SJCRH30 (cell line): Measurements from ENCODE around the gene NCOA6. TPM values are rescaled to one million over a fixed set of nuclear protein-coding genes. Genes with fewer than 3 reads are reported as not detected.
"Not testable (repeated sequence)": the region's sequence is repeated elsewhere in the genome, so short reads cannot be mapped to it uniquely, and the experiment has no call there.

Experiments used
- DNase-seq, 2 experiments: peaks; one replicate each; pipeline ENCODE4 v3.0.0-alpha.2; 2015 to 2020
- H3K27ac ChIP-seq: fragments of 250-450 bp; sonication (Bioruptor Pico); 2 replicates; pipeline ENCODE4 v1.5.1; 2020; ENCODE audit warnings: mild to moderate bottlenecking, moderate library complexity
- H3K27me3 ChIP-seq: fragments of 250-450 bp; sonication (Bioruptor Pico); 2 replicates; pipeline ENCODE4 v1.5.1; 2020; ENCODE audit warnings: mild to moderate bottlenecking, moderate library complexity
- H3K36me3 ChIP-seq: fragments of 250-450 bp; sonication (Bioruptor Pico); 2 replicates; pipeline ENCODE4 v1.5.1; 2020; ENCODE audit warnings: mild to moderate bottlenecking, moderate library complexity
- H3K4me1 ChIP-seq: fragments of 250-450 bp; sonication (Bioruptor Pico); 2 replicates; pipeline ENCODE4 v1.5.1; 2020; ENCODE audit warnings: mild to moderate bottlenecking, moderate library complexity
- H3K4me3 ChIP-seq: fragments of 250-450 bp; sonication (Bioruptor Pico); 2 replicates; pipeline ENCODE4 v1.5.1; 2020; ENCODE audit warnings: mild to moderate bottlenecking, moderate library complexity
- H3K9me3 ChIP-seq: fragments of 250-450 bp; sonication (Bioruptor Pico); replicated peaks from 2 replicates; pipeline ENCODE4 v1.5.1; 2020; ENCODE audit warnings: mild to moderate bottlenecking, moderate library complexity
- total RNA-seq: library from RNA; depleted of rRNA; stranded (reverse); fragments of >200 nt; shearing (Covaris generic); gene quantifications from 2 replicates; pipeline ENCODE4 v1.2.3, GENCODE V29; 2014

The NCOA6 gene
- total RNA-seq, 1 experiment from 2014 or later, result 21.5 TPM

DNA sequence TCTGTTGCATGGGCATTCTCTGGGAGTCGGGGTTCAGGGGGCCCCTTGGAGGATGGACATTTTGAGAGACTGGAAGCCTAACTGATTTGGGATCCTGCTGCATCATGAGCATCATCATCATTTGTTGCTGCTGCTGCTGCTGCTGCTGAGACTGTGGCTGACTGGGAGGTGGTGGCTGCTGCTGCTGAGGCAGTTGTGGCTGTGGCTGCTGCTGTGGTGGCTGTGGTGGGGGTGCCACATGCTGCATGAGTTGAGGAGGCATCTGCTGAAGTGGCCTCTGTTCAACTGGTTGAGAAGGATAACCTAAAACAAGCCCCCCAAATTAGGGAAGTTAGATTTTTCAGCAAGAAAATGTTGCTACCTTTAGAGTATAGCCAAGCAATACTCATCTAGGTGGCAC lies 82.4 kb downstream of the NCOA6 start:
- H3K27me3 ChIP-seq, result no peaks in the 10 kb centered on the region
- H3K4me1 ChIP-seq, result no peaks in the 10 kb centered on the region
- no peak for DNase-seq
- peaks cover 69% of the 10 kb centered on the region for H3K36me3 ChIP-seq
- no peaks in the 10 kb centered on the region for H3K9me3 ChIP-seq
- H3K27ac ChIP-seq, result no peak overlapping the region
- H3K4me3 ChIP-seq, result no peak overlapping the region

DNA sequence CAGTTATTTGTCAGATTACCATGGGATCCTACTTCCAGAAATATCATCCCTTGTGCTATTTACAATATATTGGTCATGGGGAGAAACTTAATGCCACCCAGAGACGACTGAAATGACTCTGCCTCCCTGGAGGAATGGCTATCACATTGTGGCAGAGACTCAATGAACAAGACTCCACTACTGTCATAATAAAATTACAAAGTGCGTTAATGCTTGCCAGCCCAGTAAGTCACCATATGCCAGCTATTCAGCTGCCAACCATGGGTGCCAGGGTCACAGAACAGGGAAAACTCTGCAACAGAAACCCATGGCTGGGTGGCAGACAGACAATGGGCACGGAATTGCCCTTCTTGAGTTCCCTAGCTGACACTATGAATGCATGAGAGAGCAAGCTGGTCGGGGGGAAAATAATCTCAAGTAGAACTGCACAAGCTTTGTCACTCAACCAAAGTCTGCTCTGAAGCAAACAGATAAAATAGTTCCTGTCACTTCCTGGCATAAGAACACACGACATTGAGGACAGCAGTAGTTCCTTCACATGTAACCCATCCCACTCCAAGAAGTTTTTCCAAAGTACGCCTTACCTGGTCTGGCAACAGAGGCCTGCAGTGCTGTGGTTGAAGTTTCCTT lies 89.2 kb downstream of the NCOA6 start:
- H3K4me1 ChIP-seq, result no peaks in the 10 kb centered on the region
- no peak overlapping the region for H3K27ac ChIP-seq
- no peaks in the 10 kb centered on the region for H3K9me3 ChIP-seq
- DNase-seq, result no peak
- no peak overlapping the region for H3K4me3 ChIP-seq
- H3K27me3 ChIP-seq, result no peaks in the 10 kb centered on the region
- H3K36me3 ChIP-seq, result peaks cover 18% of the 10 kb centered on the region

DNA sequence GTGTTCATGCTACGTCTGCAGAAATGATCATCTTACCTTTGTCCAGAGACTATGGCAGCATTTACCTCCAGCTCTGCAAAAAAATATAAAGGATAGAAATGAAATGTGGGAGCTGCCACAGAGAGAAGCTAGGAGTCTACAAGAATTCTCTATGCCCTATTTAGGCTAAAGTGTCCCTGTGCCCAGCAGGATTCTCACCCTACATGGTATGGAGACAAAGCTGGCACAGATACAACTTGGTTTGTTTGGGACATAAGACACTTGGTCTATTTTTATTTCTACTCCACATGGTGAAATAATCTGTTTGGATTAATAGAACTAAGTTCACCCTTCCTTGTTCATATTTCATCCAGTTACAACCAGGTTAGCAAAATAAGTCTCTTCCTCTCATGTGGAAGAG lies 92.9 kb downstream of the NCOA6 start:
- no peaks in the 10 kb centered on the region for H3K9me3 ChIP-seq
- H3K27me3 ChIP-seq, result no peaks in the 10 kb centered on the region
- no peak for DNase-seq
- no peaks in the 10 kb centered on the region for H3K4me1 ChIP-seq
- H3K27ac ChIP-seq, result no peak overlapping the region
- no peak overlapping the region for H3K4me3 ChIP-seq
- H3K36me3 ChIP-seq, result peaks cover 7% of the 10 kb centered on the region

DNA sequence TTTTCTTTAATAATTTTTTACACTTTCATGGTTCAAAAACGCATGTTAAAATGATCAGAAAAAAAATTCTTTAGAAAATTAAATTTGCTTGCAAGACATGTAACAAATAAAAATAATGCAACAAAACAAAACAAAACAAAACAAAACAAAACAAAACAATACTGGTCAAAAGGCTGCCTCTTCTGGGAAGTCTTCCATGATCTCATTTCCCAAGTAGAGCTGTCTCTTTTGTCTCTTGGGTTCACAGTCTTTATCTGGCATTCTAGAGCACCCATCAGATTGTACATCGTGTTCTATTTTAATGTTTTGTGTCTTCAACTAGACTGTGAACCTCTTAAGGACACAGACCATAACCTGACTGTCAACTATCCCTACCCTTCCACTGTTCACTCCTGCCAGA lies 96.0 kb downstream of the NCOA6 start:
- no peak for DNase-seq
- Histone ChIP-seq H3K4me3 (no peak overlapping the region), H3K9me3 (no peaks in the 10 kb centered on the region), H3K4me1 (no peaks in the 10 kb centered on the region), H3K27ac (no peak overlapping the region), H3K36me3 (peaks cover 30% of the 10 kb centered on the region), H3K27me3 (no peaks in the 10 kb centered on the region)

DNA sequence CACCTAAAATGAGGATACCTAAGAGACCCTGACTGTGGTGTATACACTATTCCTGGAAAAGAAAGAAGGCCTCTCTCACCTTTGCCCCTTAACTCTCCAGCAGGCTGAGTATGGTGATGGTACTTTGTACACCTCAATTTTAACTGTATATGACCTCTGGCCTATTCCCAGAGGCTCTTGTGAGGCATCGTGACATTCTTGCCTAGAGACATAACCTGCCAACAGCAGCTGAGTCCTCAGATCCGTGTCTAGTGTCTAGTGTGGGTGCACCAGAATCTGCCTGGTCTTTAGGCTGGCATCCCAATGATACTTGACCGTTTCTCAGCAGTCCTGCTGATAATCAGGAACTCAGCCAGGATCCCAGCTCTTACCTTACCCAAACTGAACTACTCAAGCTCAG lies 101.3 kb downstream of the NCOA6 start:
- Histone ChIP-seq H3K27ac (no peak overlapping the region), H3K36me3 (peaks cover 46% of the 10 kb centered on the region), H3K4me3 (no peak overlapping the region), H3K4me1 (no peaks in the 10 kb centered on the region), H3K9me3 (no peaks in the 10 kb centered on the region), H3K27me3 (no peaks in the 10 kb centered on the region)
- no peak for DNase-seq

DNA sequence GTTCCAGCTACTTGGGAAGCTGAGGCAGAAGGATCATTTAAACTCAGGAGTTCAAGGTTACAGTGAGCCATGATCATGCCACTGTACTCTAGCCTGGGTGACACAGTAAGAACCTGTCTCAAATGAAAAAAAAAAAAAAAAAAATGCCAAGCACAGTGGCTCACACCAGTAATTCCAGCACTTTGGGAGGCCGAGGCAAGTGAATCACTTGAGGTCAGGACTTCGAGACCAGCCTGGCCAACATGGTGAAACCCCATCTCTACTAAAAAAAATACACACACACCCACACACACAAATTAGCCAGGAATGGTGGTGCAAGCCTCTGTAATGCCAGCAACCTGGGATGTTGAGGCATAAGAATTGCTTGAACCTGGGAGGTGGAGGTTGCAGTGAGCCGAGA lies 102.9 kb downstream of the NCOA6 start:
- not testable (repeated sequence) for H3K27ac ChIP-seq, H3K4me1 ChIP-seq, DNase-seq, H3K9me3 ChIP-seq, H3K27me3 ChIP-seq, H3K4me3 ChIP-seq
- peaks cover 46% of the 10 kb centered on the region for H3K36me3 ChIP-seq

DNA sequence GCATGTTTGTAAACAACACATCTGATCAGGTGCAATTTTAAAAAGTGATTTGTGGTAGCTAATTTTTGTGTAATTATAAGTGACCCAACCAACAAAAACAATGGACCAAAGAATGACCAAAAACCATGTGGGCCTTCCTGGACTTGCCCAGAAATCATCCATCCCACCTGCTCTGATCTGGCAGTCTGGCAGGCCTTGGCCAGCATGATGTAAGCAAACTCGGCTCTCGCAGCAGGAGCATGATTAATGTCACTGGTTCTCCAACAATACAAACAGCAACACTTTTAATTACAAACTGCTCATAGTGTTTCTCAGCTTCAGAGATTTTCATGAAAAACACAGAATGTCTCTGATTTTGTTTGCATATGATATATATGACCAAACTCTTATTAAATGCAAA lies 105.2 kb downstream of the NCOA6 start:
- no peak overlapping the region for H3K27ac ChIP-seq
- H3K36me3 ChIP-seq, result peaks cover 29% of the 10 kb centered on the region
- no peak overlapping the region for H3K4me3 ChIP-seq
- H3K27me3 ChIP-seq, result no peaks in the 10 kb centered on the region
- no peak for DNase-seq
- no peaks in the 10 kb centered on the region for H3K4me1 ChIP-seq
- no peaks in the 10 kb centered on the region for H3K9me3 ChIP-seq

DNA sequence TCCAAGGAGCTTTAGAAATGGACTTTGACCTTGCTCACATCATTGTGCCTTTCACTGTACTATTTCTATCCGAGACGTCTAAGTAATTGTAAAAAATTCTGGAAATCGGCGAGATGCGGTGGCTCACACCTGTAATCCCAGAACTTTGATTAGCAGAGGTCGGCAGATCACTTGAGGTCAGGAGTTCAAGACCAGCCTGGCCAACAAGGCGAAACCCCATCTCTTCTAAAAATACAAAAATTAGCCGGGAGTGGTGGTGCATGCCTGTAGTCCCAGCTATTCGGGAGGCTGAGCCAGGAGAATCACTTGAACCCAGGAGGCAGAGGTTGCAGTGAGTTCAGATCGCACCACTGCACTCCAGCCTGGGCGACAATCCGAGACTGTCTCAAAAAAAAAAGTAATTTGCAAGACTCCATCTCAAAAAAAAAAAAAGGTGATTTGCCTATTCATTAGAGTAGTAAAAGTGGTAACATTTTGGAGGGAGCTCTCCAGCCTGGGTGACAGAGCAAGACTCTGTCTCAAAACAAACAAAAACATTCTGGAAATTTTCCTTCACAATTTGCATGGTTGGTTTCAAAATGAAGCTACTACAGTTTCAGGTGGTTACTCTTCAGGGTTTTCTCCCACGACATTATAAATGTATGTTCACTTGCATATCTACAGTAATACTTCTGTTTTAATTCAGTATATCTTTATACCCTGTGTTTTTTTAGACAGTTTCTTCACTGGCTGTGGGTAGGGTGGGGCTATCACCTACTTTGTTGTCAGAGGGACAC lies 106.0 kb downstream of the NCOA6 start:
- DNase-seq, H3K4me3 ChIP-seq, H3K27me3 ChIP-seq, H3K9me3 ChIP-seq, H3K27ac ChIP-seq, H3K4me1 ChIP-seq: not testable (repeated sequence)
- H3K36me3 ChIP-seq, result peaks cover 23% of the 10 kb centered on the region

DNA sequence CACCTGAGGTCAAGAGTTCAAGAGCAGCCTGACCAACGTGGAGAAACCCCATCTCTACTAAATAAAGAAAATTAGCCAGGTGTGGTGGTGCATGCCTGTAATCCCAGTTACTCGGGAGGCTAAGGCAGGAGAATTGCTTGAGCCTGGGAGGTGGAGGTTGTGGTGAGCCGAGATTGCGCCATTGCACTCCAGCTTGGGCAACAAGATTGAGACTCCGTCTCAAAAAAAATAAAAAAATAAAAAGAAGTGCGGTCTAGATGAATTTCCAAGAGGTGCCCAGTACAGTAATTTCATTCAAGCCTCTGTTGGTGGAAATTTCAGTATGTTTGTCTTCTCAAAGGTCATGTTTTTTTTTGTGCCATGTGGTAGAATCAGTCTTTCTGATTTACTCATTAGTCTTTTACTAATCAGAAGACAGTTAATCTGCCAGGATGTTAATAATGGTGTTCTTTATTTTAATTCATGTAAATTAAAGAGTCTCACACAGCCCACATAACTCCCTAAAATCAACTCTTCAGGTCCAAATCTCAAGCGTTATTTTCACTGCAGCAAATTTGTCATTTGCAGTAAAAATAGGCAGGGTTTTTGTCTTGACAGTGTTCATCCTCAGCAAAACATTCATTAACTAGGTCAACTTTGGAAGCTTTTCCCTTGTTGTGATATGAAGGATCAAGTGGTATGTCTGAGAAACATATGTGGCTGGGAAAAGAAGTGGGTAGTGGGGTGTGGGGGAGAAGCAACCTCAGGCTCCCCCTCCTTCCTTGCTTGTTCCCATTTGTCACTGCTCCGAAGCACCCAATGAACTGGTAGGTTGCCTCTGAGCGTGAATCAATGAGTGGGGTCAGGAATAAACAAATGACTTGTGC lies 108.0 kb downstream of the NCOA6 start:
- no peak for DNase-seq
- H3K9me3 ChIP-seq, result no peaks in the 10 kb centered on the region
- no peak overlapping the region for H3K4me3 ChIP-seq
- H3K4me1 ChIP-seq, result peaks cover 20% of the 10 kb centered on the region
- H3K27ac ChIP-seq, result no peak overlapping the region
- H3K36me3 ChIP-seq, result peaks cover 12% of the 10 kb centered on the region; the same call in 1 of the 2 replicates
- H3K27me3 ChIP-seq, result no peaks in the 10 kb centered on the region

DNA sequence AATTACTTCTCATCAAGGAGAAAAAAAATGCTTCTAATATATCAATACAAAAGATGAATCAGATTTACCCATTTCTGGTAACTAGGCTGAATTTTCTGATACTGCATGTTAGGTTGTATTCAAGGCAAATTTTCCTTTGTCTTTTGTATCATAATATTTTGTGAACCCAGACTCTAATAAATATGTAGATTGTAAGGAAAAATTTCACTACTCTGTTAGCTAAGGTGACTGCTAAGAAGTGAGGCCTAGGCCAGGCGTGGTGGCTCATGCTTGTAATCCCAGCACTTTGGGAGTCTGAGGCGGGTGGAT lies 108.6 kb downstream of the NCOA6 start:
- no peak overlapping the region for H3K4me3 ChIP-seq
- 0 out of 2 replicates have a peak, but pooled peaks cover 8% of the 10 kb centered on the region for H3K36me3 ChIP-seq
- H3K4me1 ChIP-seq, result peaks cover 20% of the 10 kb centered on the region
- DNase-seq, result no peak
- H3K9me3 ChIP-seq, result no peaks in the 10 kb centered on the region
- H3K27ac ChIP-seq, result no peak overlapping the region
- H3K27me3 ChIP-seq, result no peaks in the 10 kb centered on the region

DNA sequence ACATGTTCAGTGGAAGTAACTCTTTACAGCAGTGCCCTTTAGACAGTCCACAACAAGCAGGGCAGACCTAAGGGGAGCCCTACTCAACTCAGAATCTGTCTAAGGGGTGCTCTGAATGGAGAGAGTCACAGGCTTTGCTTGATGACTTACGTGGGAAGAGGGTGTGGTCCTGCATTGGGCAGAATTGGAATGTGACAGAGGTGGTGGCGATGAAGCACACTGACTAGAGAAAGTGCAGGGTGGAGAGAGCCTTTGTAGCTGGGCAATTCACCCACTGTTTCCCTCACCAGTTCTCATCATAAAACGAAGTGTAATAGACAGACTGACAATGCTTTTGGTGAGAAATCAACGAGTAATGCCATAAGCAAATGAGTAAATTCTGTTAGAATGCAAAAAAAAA lies 110.1 kb downstream of the NCOA6 start:
- Histone ChIP-seq H3K4me1 (peaks cover 20% of the 10 kb centered on the region), H3K4me3 (no peak overlapping the region), H3K9me3 (no peaks in the 10 kb centered on the region), H3K27me3 (no peaks in the 10 kb centered on the region), H3K36me3 (0 out of 2 replicates have a peak, but pooled peaks cover 4% of the 10 kb centered on the region), H3K27ac (no peak overlapping the region)
- DNase-seq, result no peak

DNA sequence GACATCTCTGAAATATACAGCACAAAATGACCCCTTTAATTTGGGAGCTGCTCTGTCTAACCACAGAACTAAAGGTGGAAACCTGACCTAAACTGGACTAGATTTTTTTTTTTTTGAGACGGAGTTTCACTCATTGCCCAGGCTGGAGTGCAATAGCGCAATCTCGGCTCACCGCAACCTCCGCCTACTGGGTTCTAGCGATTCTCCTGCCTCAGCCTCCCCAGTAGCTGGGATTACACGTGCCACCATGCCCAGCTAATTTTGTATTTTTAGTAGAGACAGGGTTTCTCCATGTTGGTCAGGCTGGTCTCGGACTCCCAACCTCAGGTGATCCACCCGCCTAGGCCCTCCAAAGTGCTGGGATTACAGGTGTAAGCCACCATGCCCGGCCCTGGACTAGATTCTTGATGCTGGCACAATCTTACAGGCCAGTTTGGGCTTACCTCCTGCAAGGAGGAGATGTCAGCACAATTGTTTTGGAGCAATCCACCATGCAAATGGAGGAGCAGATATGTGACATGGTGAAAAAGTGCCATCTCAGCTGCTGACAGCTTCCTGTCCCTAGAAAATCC lies 111.4 kb downstream of the NCOA6 start:
- H3K4me3 ChIP-seq, H3K36me3 ChIP-seq, H3K9me3 ChIP-seq, DNase-seq, H3K27me3 ChIP-seq: not testable (repeated sequence)
- H3K4me1 ChIP-seq, result peaks cover 20% of the 10 kb centered on the region
- H3K27ac ChIP-seq, result peak overlapping the region; percentile 13

DNA sequence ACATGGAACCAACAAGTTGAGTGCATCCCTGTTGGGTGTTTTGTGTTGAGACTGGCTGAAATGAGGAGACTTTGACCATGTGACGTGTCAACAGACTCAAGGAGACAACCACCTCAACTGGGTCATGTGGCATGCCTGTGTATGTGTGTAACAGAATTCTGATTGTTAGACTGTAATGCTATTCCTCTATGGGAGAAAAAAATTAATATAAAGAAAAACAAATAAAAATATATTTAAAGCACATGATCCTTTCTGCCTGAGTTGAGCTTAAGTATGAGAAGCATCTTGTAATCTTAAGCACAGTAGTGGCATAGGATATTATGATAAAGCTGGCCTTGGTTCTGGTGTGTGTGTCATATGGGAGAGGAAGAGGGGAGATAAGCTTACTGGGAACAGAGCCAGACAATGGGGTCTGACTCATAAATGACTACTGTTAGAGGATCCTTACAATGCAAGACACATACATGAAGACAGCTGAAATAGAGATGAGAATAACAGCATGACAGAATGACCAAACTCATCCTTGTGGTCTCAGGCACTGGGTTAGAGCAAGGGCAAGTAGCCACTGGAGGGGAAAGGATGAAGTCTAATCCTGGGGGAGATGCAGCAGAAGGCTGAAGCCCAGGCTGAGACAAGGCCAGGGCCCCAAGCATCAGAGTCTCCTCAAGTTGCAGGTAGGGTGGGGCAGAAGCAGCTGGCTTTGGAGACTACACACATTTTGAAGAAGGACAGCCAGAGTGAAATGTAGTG lies 112.1 kb downstream of the NCOA6 start:
- no peaks in the 10 kb centered on the region for H3K27me3 ChIP-seq
- H3K4me1 ChIP-seq, result peaks cover 20% of the 10 kb centered on the region
- no peaks in the 10 kb centered on the region for H3K9me3 ChIP-seq
- no peak overlapping the region for H3K4me3 ChIP-seq
- peak overlapping the region; percentile 13 for H3K27ac ChIP-seq
- H3K36me3 ChIP-seq, result no peaks in the 10 kb centered on the region
- DNase-seq, result peak; percentile 92 to 98

DNA sequence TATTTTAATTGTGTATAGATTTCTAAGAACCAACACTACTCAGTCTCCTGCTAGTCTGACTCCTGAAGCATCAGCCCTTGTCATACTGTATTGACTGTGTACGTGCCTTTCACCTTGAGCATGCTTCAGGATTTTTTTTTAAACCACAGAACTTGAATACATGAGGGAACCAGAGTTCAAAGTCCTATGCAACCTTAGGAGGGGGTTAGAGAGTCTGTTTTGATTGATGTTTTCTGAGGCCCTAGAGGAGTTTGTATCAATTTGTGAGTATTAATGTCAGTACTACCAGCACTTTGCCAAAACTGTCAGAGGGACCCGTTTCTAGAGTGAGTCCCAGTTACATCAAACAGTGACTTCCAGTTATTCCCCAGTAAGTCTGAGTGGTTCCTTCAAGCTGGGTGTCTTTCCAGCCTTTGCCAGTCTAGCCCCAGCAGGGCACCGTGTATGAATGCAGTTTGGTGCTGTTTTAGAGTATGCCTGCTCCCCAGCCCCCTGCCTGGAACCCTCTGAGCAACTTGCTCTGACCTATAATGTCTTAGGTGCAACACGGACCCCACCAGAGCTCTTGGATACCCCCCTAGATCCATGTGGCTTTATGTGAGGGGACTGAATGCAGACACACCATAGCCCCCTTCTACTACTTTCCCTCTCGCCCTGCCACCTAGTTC lies 112.8 kb downstream of the NCOA6 start:
- peak overlapping the region; percentile 2; the same call in 1 of the 2 replicates for H3K27ac ChIP-seq

More for the DNA sequence above, 112.8 kb downstream of the NCOA6 start:
- Histone ChIP-seq H3K36me3 (no peaks in the 10 kb centered on the region), H3K4me3 (no peak overlapping the region), H3K4me1 (peaks cover 20% of the 10 kb centered on the region), H3K27me3 (no peaks in the 10 kb centered on the region), H3K9me3 (no peaks in the 10 kb centered on the region)
- no peak for DNase-seq
